ENCODE measurements around the gene MPV17. TPM values are rescaled to one million over a fixed set of nuclear protein-coding genes. Genes with fewer than 3 reads are reported as not detected.

MPV17 gene
- total and polyA plus RNA-seq, 2 donors (not counting 1 experiment from before 2014, with no cell fraction given) = 103 to 137 TPM

GRCh38 chr2:27291865-27292264 lies 31.0 kb downstream of the MPV17 start:
- Histone ChIP-seq H3K27ac (ENCODE audit: low read length in 2 of 2) (no peak overlapping the region), H3K79me2 (ENCODE audit: control insufficient read depth, insufficient read depth, low read length) (no peaks in the 10 kb centered on the region), H3K4me2 (replicated peaks; ENCODE audit: low read depth, low read length, poor library complexity, severe bottlenecking) (no peak overlapping the region), H3K4me3 (ENCODE audit: control extremely low read depth in 1 of 5, extremely low read depth in 1 of 5, insufficient read depth in 1 of 5, low read depth in 2 of 5, low read length in 4 of 5) (no peak overlapping the region), H2AFZ (ENCODE audit: insufficient read depth, low read depth, low read length, poor library complexity, severe bottlenecking) (no peak overlapping the region), H3K9ac (ENCODE audit: low read length) (no peak overlapping the region), H4K20me1 (ENCODE audit: control insufficient read depth, insufficient read depth, low read length, poor library complexity, severe bottlenecking) (no peaks in the 10 kb centered on the region), H3K9me3 (ENCODE audit: control extremely low read depth in 1 of 3, control insufficient read depth in 2 of 3, insufficient read depth in 1 of 3, low read length in 2 of 3) (no peaks in the 10 kb centered on the region), H3K4me1 (ENCODE audit: control insufficient read depth in 2 of 2, insufficient read depth in 2 of 2, low read length in 2 of 2) (peaks cover 5 to 10% of the 10 kb centered on the region in 2 donors), H3K27me3 (replicated peaks in 1 of 4; ENCODE audit: control extremely low read depth in 1 of 4, control insufficient read depth in 3 of 4, insufficient read depth in 4 of 4, low read length in 3 of 4) (peaks cover 0 to 6% (median 0%) of the 10 kb centered on the region in 4 experiments), H3K36me3 (replicated peaks in 1 of 2; ENCODE audit: control extremely low read depth in 1 of 2, control insufficient read depth in 1 of 2, extremely low read depth in 1 of 2, insufficient read depth in 2 of 2, low read length in 1 of 2) (no peaks in the 10 kb centered on the region)
- 90% methylated on average over 6 of the region's 6 CpGs for WGBS (ENCODE audit: insufficient coverage)
- TF ChIP-seq CTCF (IDR thresholded peaks at IDR 0.05) = no peak
- TF ChIP-seq EZH2 (IDR thresholded peaks at IDR 0.05; ENCODE audit: borderline replicate concordance, insufficient read depth, low read depth, low read length, poor library complexity, severe bottlenecking) = no peak
- peaks cover 2% of the 10 kb centered on the region for H3K4me1 Mint-ChIP-seq
- intact Hi-C loops (cut with micrococcal nuclease) = no loop called here
- no peak overlapping the region for H3K4me3 Mint-ChIP-seq
- H3K9me3 Mint-ChIP-seq (ENCODE audit: insufficient read depth) = no peaks in the 10 kb centered on the region
- H3K27ac Mint-ChIP-seq = no peak overlapping the region
- DNase-seq (no peak), ATAC-seq (ENCODE audit: low read depth) (no peak)
- ChIA-PET CTCF (interaction anchor here (0.8 to 5.4 kb wide), 5 partner anchors 10 to 333 kb away, joined by 3 to 47 read pairs (median 6); partner anchors contain the start of gene TRIM54), POLR2A (no interaction called here)
- peaks cover 20% of the 10 kb centered on the region for H3K27me3 Mint-ChIP-seq

GRCh38 chr2:27290549-27290948 lies 32.3 kb downstream of the MPV17 start:
- H3K4me2 ChIP-seq (replicated peaks; ENCODE audit: low read depth, low read length, poor library complexity, severe bottlenecking) = peak overlapping the region; percentile 8
- intact Hi-C loops (cut with micrococcal nuclease) = no loop called here
- ChIA-PET POLR2A (no interaction called here), CTCF (interaction anchor here (1.8 to 5.4 kb wide), 2 partner anchors 10 to 13 kb away, joined by 11 to 47 read pairs; partner anchors contain the start of gene TRIM54)
- H3K9ac ChIP-seq (ENCODE audit: low read length) = no peak overlapping the region
- no CpG with 5 or more reads among the region's 5 CpGs for WGBS (ENCODE audit: insufficient coverage)
- no peak for TF ChIP-seq EZH2 (IDR thresholded peaks at IDR 0.05; ENCODE audit: borderline replicate concordance, insufficient read depth, low read depth, low read length, poor library complexity, severe bottlenecking)
- TF ChIP-seq CTCF (IDR thresholded peaks at IDR 0.05) = no peak
- no peak for ATAC-seq (ENCODE audit: low read depth)
- Mint-ChIP-seq H3K4me1 (peaks cover 2% of the 10 kb centered on the region), H3K27ac (no peak overlapping the region), H3K27me3 (peaks cover 15% of the 10 kb centered on the region), H3K9me3 (ENCODE audit: insufficient read depth) (no peaks in the 10 kb centered on the region), H3K4me3 (no peak overlapping the region)
- no peaks in the 10 kb centered on the region for H3K79me2 ChIP-seq (ENCODE audit: control insufficient read depth, insufficient read depth, low read length)
- DNase-seq = no peak
- H3K9me3 ChIP-seq (ENCODE audit: control extremely low read depth in 1 of 3, control insufficient read depth in 2 of 3, insufficient read depth in 1 of 3, low read length in 2 of 3) = no peaks in the 10 kb centered on the region
- H3K27me3 ChIP-seq (replicated peaks in 1 of 4; ENCODE audit: control extremely low read depth in 1 of 4, control insufficient read depth in 3 of 4, insufficient read depth in 4 of 4, low read length in 3 of 4) = peaks cover 0 to 6% (median 0%) of the 10 kb centered on the region in 4 experiments
- H3K27ac ChIP-seq (ENCODE audit: low read length in 2 of 2) = no peak overlapping the region
- no peak overlapping the region for H3K4me3 ChIP-seq (ENCODE audit: control extremely low read depth in 1 of 5, extremely low read depth in 1 of 5, insufficient read depth in 1 of 5, low read depth in 2 of 5, low read length in 4 of 5)
- H3K4me1 ChIP-seq (ENCODE audit: control insufficient read depth in 2 of 2, insufficient read depth in 2 of 2, low read length in 2 of 2) = peaks cover 5 to 10% of the 10 kb centered on the region in 2 donors
- H2AFZ ChIP-seq (ENCODE audit: insufficient read depth, low read depth, low read length, poor library complexity, severe bottlenecking) = peak overlapping the region; percentile 16
- no peaks in the 10 kb centered on the region for H4K20me1 ChIP-seq (ENCODE audit: control insufficient read depth, insufficient read depth, low read length, poor library complexity, severe bottlenecking)
- no peaks in the 10 kb centered on the region for H3K36me3 ChIP-seq (replicated peaks in 1 of 2; ENCODE audit: control extremely low read depth in 1 of 2, control insufficient read depth in 1 of 2, extremely low read depth in 1 of 2, insufficient read depth in 2 of 2, low read length in 1 of 2)

Data from B cell (primary cell).